ENCODE measurements around the gene STPG2.

- TF ChIP-seq CTCF (conservative IDR thresholded peaks at IDR 0.05) (no peak), EZH2 (IDR thresholded peaks at IDR 0.05; ENCODE audit: low read depth) (no peak)
Measured at GRCh38 chr4:98179951-98180350, 36.7 kb upstream of the STPG2 start.
